IgD-negative memory B cell (primary cell): ENCODE measurements around the gene SRSF10. TPM values are rescaled to one million over a fixed set of nuclear protein-coding genes. Genes with fewer than 3 reads are reported as not detected.
"Not testable (repeated sequence)": the region's sequence is repeated elsewhere in the genome, so short reads cannot be mapped to it uniquely, and the experiment has no call there.

Experiments used
- H3K27ac Mint-ChIP-seq, 3 donors: one replicate each; pipeline ENCODE4 v1.8.0; 2020 to 2022; ENCODE audit warnings: mild to moderate bottlenecking in 3 of 3, mixed read lengths in 3 of 3, moderate library complexity in 1 of 3
- H3K27me3 Mint-ChIP-seq: one replicate; pipeline ENCODE4 v1.8.0; 2021; ENCODE audit warnings: mixed read lengths
- H3K36me3 Mint-ChIP-seq: one replicate; pipeline ENCODE4 v1.8.0; 2020; ENCODE audit warnings: mild to moderate bottlenecking, mixed read lengths
- H3K4me1 Mint-ChIP-seq, 3 donors: one replicate each; pipeline ENCODE4 v1.8.0; 2020 to 2022; ENCODE audit warnings: mixed read lengths in 3 of 3, mild to moderate bottlenecking in 1 of 3
- H3K4me3 Mint-ChIP-seq, 4 donors: one replicate each; pipeline ENCODE4 v1.8.0; 2020 to 2022; ENCODE audit warnings: mild to moderate bottlenecking in 4 of 4, mixed read lengths in 4 of 4, moderate library complexity in 3 of 4
- H3K9me3 Mint-ChIP-seq, 3 donors: one replicate each; pipeline ENCODE4 v1.8.0; 2020 to 2021; ENCODE audit warnings: mixed read lengths in 3 of 3, mild to moderate bottlenecking in 1 of 3
- polyA plus RNA-seq: library from polyadenylated mRNA; unstranded; fragments of 300-500 nt; fragmentation: Illumina TruSeq; gene quantifications from one replicate; pipeline ENCODE4 v1.2.3, GENCODE V29; 2021

The SRSF10 gene
- polyA plus RNA-seq, 1 donor from 2014 or later: 116 TPM

- Mint-ChIP-seq H3K9me3 (no peaks in the 10 kb centered on the region), H3K4me1 (peaks cover 44 to 53% (median 46%) of the 10 kb centered on the region in 3 donors), H3K27me3 (no peaks in the 10 kb centered on the region)
These were observed 1.3 kb downstream of the SRSF10 start for GRCh38 chr1:23978805-23979204.

GRCh38 chr1:23977854-23978191 is 2.3 kb downstream of the SRSF10 start:
- peaks cover 43 to 57% (median 46%) of the 10 kb centered on the region in 3 donors for H3K4me1 Mint-ChIP-seq
- peak overlapping the region; percentile 86 to 99 (median 92) for H3K4me3 Mint-ChIP-seq
- peak overlapping the region; percentile 59 to 96 (median 89) for H3K27ac Mint-ChIP-seq
- no peaks in the 10 kb centered on the region for H3K27me3 Mint-ChIP-seq
- H3K36me3 Mint-ChIP-seq: peaks cover 2% of the 10 kb centered on the region
- no peaks in the 10 kb centered on the region for H3K9me3 Mint-ChIP-seq

More at GRCh38 chr1:23978805-23979204, 1.3 kb downstream of the SRSF10 start:
- peak overlapping the region; percentile 84 to 99 (median 89) for H3K27ac Mint-ChIP-seq
- peak overlapping the region; percentile 86 to 99 (median 92) for H3K4me3 Mint-ChIP-seq
- peaks cover 2% of the 10 kb centered on the region for H3K36me3 Mint-ChIP-seq

- H3K4me1 Mint-ChIP-seq: peaks cover 43 to 57% (median 46%) of the 10 kb centered on the region in 3 donors
- peak overlapping the region; percentile 46 to 86 (median 68) for H3K4me3 Mint-ChIP-seq
- peak overlapping the region in 2 of 3 donors; percentile 16 to 89 for H3K27ac Mint-ChIP-seq
- no peaks in the 10 kb centered on the region for H3K9me3 Mint-ChIP-seq
- H3K27me3 Mint-ChIP-seq: no peaks in the 10 kb centered on the region
- H3K36me3 Mint-ChIP-seq: peaks cover 2% of the 10 kb centered on the region
These were observed 2.8 kb downstream of the SRSF10 start for GRCh38 chr1:23977187-23977853.

- Mint-ChIP-seq H3K9me3 (no peaks in the 10 kb centered on the region), H3K27me3 (no peaks in the 10 kb centered on the region), H3K36me3 (peaks cover 3% of the 10 kb centered on the region), H3K4me3 (peak overlapping the region in 1 of 4 donors; percentile 35), H3K4me1 (peaks cover 23 to 28% (median 24%) of the 10 kb centered on the region in 3 donors), H3K27ac (peak overlapping the region in 2 of 3 donors; percentile 6 to 58)
These were observed 12.3 kb downstream of the SRSF10 start for GRCh38 chr1:23967871-23968270.

- Mint-ChIP-seq H3K27ac (peak overlapping the region in 2 of 3 donors; percentile 6 to 58), H3K36me3 (peaks cover 3% of the 10 kb centered on the region), H3K4me3 (no peak overlapping the region), H3K27me3 (no peaks in the 10 kb centered on the region), H3K4me1 (peaks cover 23 to 30% (median 26%) of the 10 kb centered on the region in 3 donors), H3K9me3 (no peaks in the 10 kb centered on the region)
These were observed 13.1 kb downstream of the SRSF10 start for GRCh38 chr1:23966973-23967493.

GRCh38 chr1:23964790-23965740 is 15.1 kb downstream of the SRSF10 start:
- Mint-ChIP-seq H3K4me3 (peak overlapping the region in 2 of 4 donors; percentile 36 to 65), H3K36me3 (peaks cover 3% of the 10 kb centered on the region), H3K4me1 (peaks cover 30 to 39% (median 37%) of the 10 kb centered on the region in 3 donors), H3K9me3 (no peaks in the 10 kb centered on the region), H3K27ac (peak overlapping the region; percentile 9 to 87 (median 87)), H3K27me3 (no peaks in the 10 kb centered on the region)

GRCh38 chr1:23964235-23964668 is 15.9 kb downstream of the SRSF10 start:
- Mint-ChIP-seq H3K27me3 (no peaks in the 10 kb centered on the region), H3K4me1 (peaks cover 34 to 39% (median 37%) of the 10 kb centered on the region in 3 donors), H3K4me3 (peak overlapping the region in 2 of 4 donors; percentile 36 to 65), H3K36me3 (peaks cover 5% of the 10 kb centered on the region), H3K27ac (peak overlapping the region; percentile 9 to 87 (median 87)), H3K9me3 (no peaks in the 10 kb centered on the region)

- peak overlapping the region in 2 of 4 donors; percentile 36 to 65 for H3K4me3 Mint-ChIP-seq
- H3K9me3 Mint-ChIP-seq: no peaks in the 10 kb centered on the region
- H3K27ac Mint-ChIP-seq: peak overlapping the region in 2 of 3 donors; percentile 87
- H3K27me3 Mint-ChIP-seq: no peaks in the 10 kb centered on the region
- H3K36me3 Mint-ChIP-seq: peaks cover 5% of the 10 kb centered on the region
- H3K4me1 Mint-ChIP-seq: peaks cover 37 to 40% (median 38%) of the 10 kb centered on the region in 3 donors
These were observed 16.4 kb downstream of the SRSF10 start for GRCh38 chr1:23963617-23964234.

- H3K27me3 Mint-ChIP-seq: no peaks in the 10 kb centered on the region
- H3K36me3 Mint-ChIP-seq: peaks cover 2% of the 10 kb centered on the region
- H3K9me3 Mint-ChIP-seq: no peaks in the 10 kb centered on the region
- H3K4me1 Mint-ChIP-seq: peaks cover 50 to 59% (median 54%) of the 10 kb centered on the region in 3 donors
- H3K4me3 Mint-ChIP-seq: peak overlapping the region; percentile 99 to 100 (median 100)
- H3K27ac Mint-ChIP-seq: peak overlapping the region; percentile 86 to 100 (median 92)
These were observed 19.7 kb downstream of the SRSF10 start for GRCh38 chr1:23960291-23961020.

GRCh38 chr1:23959461-23960290 is 20.5 kb downstream of the SRSF10 start, which contains the start of gene PNRC2:
TSS of gene PNRC2 (plus strand) at chr1:23959828. CDS start at chr1:23961458, 1,630 bp downstream.
- no peaks in the 10 kb centered on the region for H3K9me3 Mint-ChIP-seq
- H3K4me3 Mint-ChIP-seq: peak within 1 kb of the TSS; percentile 99 to 100 (median 100)
- H3K4me1 Mint-ChIP-seq: peaks cover 49 to 60% (median 54%) of the 10 kb centered on the region in 3 donors
- no peaks in the 10 kb centered on the region for H3K27me3 Mint-ChIP-seq
- H3K36me3 Mint-ChIP-seq: peaks cover 2% of the 10 kb centered on the region
- peak within 1 kb of the TSS; percentile 86 to 100 (median 92) for H3K27ac Mint-ChIP-seq

- Mint-ChIP-seq H3K27ac (peak overlapping the region; percentile 86 to 100 (median 92)), H3K27me3 (no peaks in the 10 kb centered on the region), H3K9me3 (no peaks in the 10 kb centered on the region), H3K4me3 (peak overlapping the region; percentile 99 to 100 (median 100)), H3K4me1 (peaks cover 46 to 56% (median 46%) of the 10 kb centered on the region in 3 donors), H3K36me3 (peaks cover 2% of the 10 kb centered on the region)
These were observed 21.2 kb downstream of the SRSF10 start for GRCh38 chr1:23958810-23959460.

GRCh38 chr1:23958040-23958809 is 21.9 kb downstream of the SRSF10 start:
- Mint-ChIP-seq H3K4me1 (peaks cover 46 to 53% (median 47%) of the 10 kb centered on the region in 3 donors), H3K27ac (peak overlapping the region; percentile 86 to 100 (median 92)), H3K4me3 (peak overlapping the region; percentile 99 to 100 (median 100))
- H3K36me3 Mint-ChIP-seq, H3K27me3 Mint-ChIP-seq, H3K9me3 Mint-ChIP-seq: not testable (repeated sequence)
